NCI-H128 (cell line): ENCODE data around the gene GOSR2.

ENCODE experiments used
- DNase-seq: peaks from one replicate; lab custom pipeline; 2025; ENCODE audit not compliant: unreplicated experiment; lab: John Stamatoyannopoulos, UW

Gene GOSR2

GRCh38 chr17:46958041-46958591 lies 35.2 kb downstream of the GOSR2 start:
- no peak for DNase-seq

GRCh38 chr17:46960152-46960551 lies 37.2 kb downstream of the GOSR2 start:
- DNase-seq: no peak

- DNase-seq: no peak
Measured at GRCh38 chr17:46962374-46962790, 39.4 kb downstream of the GOSR2 start.

DNA sequence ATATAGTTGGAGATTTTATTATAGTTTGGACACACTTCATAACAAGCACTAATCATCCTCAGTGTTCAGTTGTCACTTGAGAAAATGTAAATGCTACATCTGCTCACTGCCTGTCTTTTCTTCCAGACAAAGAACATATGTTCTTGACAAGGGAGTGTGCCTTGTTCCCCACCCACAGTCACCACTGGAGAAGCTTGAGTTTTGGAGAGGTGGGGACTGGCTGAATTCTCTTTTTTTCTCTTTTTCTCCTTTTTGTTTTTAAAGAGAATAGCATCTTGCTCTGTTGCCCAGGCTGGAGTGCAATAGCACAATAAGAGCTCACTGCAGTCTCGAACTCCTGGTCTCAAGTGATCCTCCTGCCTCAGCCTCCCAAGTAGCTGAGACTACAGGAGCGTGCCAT lies 40.6 kb downstream of the GOSR2 start:
- DNase-seq: no peak

DNA sequence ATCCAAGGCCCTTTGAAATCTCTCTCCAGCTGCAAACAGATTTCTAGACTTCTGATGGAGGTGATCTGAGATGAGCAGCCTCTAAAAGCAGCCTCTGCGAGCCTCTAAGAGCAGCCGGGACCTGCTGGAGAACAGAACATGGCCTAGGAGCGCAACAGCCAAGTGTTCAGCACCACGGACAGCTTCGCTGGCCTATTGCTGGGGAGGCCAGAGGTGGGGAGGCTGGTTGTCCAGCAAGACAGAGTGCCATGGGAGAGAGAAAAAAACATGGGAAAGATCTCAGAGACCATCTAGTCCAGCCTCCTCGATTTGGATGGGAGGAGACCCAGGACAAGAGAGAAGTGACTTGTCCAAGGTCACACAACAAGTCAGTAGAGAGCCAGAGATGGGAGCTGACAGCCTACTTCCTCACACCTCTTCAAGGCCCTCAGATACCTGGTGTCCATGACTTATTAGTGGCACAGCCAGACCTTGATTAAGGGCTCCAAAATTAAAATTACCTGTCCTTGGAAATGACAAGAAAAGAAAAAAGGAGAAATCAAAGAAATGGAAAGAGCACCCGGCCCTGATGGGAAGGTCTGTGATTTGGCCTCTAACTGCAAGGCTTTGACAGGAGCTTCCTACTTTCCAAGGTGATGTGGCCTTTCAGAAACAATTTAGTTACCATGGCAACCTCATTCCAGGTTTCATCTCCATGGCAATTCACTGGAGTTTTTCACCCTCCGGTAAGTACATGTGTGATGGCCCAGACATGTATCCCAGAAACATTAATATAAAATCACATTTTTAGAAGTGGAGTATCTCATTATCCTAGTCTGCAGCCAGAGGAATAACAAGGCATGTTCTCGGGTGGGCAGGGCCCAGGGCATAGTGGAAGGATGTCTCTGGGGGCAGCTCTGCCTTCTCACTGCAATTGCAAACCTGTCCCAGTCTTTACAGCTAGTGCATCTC lies 41.6 kb downstream of the GOSR2 start:
- no peak for DNase-seq

GRCh38 chr17:46968224-46968834 lies 45.4 kb downstream of the GOSR2 start:
- DNase-seq: no peak

- no peak for DNase-seq
Measured at GRCh38 chr17:46968896-46969295, 45.9 kb downstream of the GOSR2 start.

- no peak for DNase-seq
Measured at GRCh38 chr17:46971647-46972300, 48.8 kb downstream of the GOSR2 start.

DNA sequence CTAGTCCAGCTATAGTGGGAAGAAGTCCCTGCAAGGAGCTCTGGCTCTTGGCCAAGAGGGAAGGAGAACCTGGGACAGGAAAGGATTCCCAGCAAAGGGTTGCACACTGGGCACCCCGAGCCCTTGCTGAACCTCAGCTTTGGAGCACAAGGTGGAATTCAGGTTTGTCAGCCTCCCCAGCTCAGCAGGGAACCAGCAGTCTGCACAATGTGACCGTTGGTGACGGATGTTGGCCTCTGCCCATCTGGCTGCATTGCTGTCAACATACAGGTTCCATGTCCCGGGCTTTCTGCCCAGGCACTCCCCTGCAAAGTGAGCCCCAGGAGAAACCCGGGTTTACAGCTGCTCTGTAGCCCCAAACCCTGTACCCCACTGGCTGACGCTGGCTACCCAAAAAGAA lies 49.4 kb downstream of the GOSR2 start:
- no peak for DNase-seq

GRCh38 chr17:46974086-46974485 lies 51.1 kb downstream of the GOSR2 start:
- DNase-seq: no peak

DNA sequence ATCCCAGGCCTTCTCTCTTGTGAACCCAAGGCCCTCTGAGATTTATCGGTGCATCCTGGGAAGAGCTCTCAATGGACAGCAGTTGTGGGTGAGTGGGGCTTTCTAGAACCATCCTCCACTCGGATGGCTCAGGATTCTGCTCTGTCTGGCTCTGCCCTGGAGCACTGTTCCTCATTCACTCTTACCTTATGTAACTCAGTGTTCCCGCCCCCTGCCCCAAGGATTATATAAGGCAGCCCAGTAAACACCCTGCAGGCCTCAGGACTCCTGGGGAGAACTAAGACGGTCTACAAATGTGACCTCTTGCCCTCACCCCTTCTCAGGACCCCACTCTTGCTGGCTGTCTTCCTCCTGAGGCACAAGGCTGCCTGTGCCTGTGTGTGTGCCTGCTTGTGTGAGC lies 52.3 kb downstream of the GOSR2 start:
- no peak for DNase-seq

GRCh38 chr17:46976626-46977270 lies 53.8 kb downstream of the GOSR2 start:
- no peak for DNase-seq

DNA sequence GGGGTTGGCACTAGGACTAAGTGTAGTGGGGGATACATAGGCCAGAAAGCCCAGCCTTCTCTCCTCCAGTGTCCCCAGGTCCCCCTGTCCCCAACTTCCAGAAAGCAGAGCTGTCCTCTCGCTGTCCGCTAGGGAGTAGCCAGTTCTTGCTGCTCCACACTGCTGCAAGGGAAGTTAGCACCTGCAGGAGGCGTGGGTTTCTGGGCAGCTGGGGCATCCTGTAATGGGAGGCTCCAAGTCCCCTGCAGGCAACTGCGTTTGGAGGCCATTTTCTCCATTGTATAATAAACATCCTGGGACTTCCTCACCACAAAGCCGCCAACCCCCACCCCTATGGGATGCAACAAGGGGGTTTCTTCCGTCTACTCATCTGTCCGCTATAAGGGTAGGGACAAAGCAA lies 54.4 kb downstream of the GOSR2 start:
- no peak for DNase-seq

- DNase-seq: no peak
Measured at GRCh38 chr17:46977750-46978488, 55.0 kb downstream of the GOSR2 start.

DNA sequence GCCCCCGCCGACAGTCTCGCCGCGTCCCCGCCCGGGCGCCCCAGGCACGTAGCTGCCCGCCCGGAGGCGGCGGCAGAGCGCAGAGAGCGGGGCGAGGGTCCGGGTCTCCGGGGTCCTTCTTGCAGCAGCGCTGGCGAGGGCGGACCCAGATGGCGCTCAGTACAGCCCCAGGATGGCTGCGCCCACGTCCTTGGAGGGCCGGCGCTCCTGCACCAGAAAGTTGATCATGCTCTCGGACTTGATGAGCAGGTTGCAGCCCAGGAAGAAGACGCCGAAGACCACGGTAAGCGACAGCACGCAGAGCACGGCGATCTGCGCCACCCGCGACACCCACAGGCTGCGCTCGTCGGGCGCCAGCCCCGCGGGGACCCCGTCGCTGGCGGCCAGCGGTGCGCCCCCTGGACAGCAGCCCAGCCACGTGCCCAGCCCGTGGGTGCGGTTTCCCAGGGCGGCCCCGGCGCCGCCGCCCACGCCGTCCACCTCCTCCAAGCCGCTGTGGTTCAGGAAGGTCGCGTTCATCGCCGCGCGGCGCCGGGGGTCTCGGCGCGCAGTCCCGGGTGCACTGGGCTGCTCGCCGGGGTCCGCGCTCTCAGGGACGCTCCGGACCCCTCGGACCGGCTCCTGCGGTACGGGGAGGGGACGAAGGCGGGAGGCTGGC lies 55.7 kb downstream of the GOSR2 start:
- no peak for DNase-seq

DNA sequence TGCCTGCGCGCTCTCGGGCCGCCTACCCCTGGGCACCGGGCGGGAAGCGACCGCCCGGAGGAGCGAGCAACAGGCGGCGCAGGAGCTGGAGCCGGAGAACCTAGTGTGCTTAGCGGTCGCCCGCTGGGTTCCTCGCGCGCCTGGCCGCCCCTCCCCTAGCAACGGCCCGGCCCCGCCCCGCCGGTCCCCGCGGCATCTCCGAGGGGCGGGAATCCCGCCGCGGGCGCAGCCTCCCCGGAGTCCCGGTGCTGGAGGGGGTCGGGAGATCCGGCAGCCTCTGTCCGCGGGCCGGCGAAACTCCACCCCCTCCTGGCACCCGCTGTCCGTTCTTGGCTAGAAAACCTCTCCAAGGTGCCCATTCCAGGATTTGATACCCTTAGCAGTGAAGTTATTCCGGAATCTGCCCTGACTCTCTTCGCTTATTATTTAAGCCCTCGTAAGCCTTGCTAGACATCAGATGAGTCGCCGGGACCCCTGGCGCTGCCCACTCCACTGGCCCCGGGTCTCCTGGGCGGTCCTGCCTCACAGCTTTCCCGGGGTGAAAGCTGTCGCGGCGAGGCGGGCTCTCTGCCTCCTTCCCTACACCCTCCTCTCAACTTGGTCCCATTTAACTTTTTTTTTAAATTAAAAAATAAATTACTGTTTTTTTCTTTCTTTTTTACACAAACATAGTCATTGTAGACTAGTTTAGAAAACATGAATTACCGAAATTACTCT lies 56.3 kb downstream of the GOSR2 start, which contains the start of gene RPRML:
Gene RPRML, minus strand, starts transcription at position 107 of the 717 bp plus-strand sequence. CDS start 246 bp downstream, outside the sequence.
- DNase-seq: no peak

GRCh38 chr17:46982577-46982976 lies 59.6 kb downstream of the GOSR2 start:
- no peak for DNase-seq

DNA sequence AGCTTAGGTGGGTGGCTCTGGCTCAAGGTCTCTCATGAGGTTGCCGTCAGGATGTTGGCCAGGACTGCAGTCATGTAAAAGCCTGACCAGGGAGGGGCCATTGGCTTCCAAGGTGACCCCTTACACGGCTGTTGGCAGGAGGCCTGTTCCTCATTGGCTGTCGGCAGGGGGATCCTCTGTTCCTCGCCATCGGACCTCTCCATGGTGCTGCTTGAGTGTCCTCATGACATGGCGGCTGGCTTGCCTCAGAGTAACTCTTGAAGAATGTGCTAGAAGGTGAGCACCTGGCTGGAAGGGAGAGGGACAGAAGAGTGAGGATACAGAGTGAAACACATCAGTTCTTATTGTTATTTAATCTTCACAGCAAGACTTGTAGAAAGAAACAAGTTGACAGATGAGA lies 60.8 kb downstream of the GOSR2 start:
- DNase-seq: no peak

- no peak for DNase-seq
Measured at GRCh38 chr17:46984341-46984740, 61.4 kb downstream of the GOSR2 start.
